HCT116 (cell line): Measurements from ENCODE around the gene TEAD1. TPM values are rescaled to one million over a fixed set of nuclear protein-coding genes. Genes with fewer than 3 reads are reported as not detected.

ENCODE experiments used
- ATAC-seq: fragments of 200-7000 bp; cut with Tn5 transposase; 2 replicates; pipeline ENCODE4 v1.9.1; 2020; ENCODE audit warnings: mild to moderate bottlenecking, moderate library complexity
- BruUV-seq: library from RNA; stranded (reverse); fragments of 400-500 nt; replicated peaks from 2 replicates; lab custom pipeline; 2021; lab: Mats Ljungman, UMichigan
- CTCF ChIA-PET: fragments of 300-600 bp; sonication (Branson Sonifier 250); formaldehyde crosslinking; loops from one replicate; lab custom pipeline; 2021; ENCODE audit warnings: antibody characterized with exemption; lab: Charles Lee
- POLR2A ChIA-PET: fragments of 300-600, 350-600 bp; sonication (Branson Sonifier 250); formaldehyde crosslinking; loops from one replicate; lab custom pipeline; 2021; ENCODE audit warnings: antibody characterized with exemption; lab: Charles Lee
- RAD21 ChIA-PET, 2 experiments: fragments of 300-600 bp; sonication (Branson Sonifier 250); formaldehyde crosslinking; loops; one replicate each; lab custom pipeline; 2023; ENCODE audit warnings: low total read pairs in 2 of 2; ENCODE audit not compliant: uncharacterized antibody in 2 of 2, unreplicated experiment in 2 of 2, low non-redundant PET in 1 of 2; lab: Charles Lee
- DNase-seq: peaks from one replicate; pipeline ENCODE4 v3.0.0-alpha.2; 2010; ENCODE audit warnings: low read depth, low spot score
- H2AFZ ChIP-seq: fragments of 200-600 bp; shearing (Covaris generic), sonication (generic); 2 replicates; pipeline ENCODE4 v1.6.1; 2017; ENCODE audit warnings: low read depth, mixed run types, mixed read lengths, antibody characterized with exemption, low read length; ENCODE audit not compliant: poor library complexity, severe bottlenecking
- H3K27ac ChIP-seq: 2 replicates; pipeline ENCODE4 v1.5.1; 2012; ENCODE audit warnings: low read depth, low read length
- H3K27me3 ChIP-seq: fragments of 200-600 bp; sonication (generic); 2 replicates; pipeline ENCODE4 v1.6.1; 2016; ENCODE audit warnings: mixed run types, low read length, mixed read lengths; ENCODE audit not compliant: insufficient read depth
- H3K36me3 ChIP-seq, 2 experiments: fragments of 200-500 bp in 1 of 2; fragments of 200-600 bp in 1 of 2; sonication (Bioruptor generic) in 1 of 2; sonication (generic) in 1 of 2; 2 replicates each; pipeline versions ENCODE4 v1.5.1 to v1.6.1; 2014 to 2016; ENCODE audit warnings: low read length in 2 of 2, inconsistent platforms in 1 of 2, mixed read lengths in 1 of 2, mixed run types in 1 of 2; ENCODE audit not compliant: insufficient read depth in 2 of 2, control insufficient read depth in 1 of 2
- H3K4me1 ChIP-seq, 2 experiments: fragments of 200-600 bp in 1 of 2; sonication (generic) in 1 of 2; 2 replicates each; pipeline versions ENCODE4 v1.5.1 to v1.6.1; 2012 to 2017; ENCODE audit warnings: low read length in 2 of 2, inconsistent platforms in 1 of 2, mild to moderate bottlenecking in 1 of 2, mixed read lengths in 1 of 2, mixed run types in 1 of 2, moderate library complexity in 1 of 2; ENCODE audit not compliant: insufficient read depth in 2 of 2, control insufficient read depth in 1 of 2
- H3K4me2 ChIP-seq: fragments of 200-600 bp; sonication (generic); 2 replicates; pipeline ENCODE4 v1.6.1; 2017; ENCODE audit warnings: mixed run types, low read length, mixed read lengths
- H3K4me3 ChIP-seq, 2 experiments: fragments of 200-600 bp in 1 of 2; sonication (generic) in 1 of 2; replicated peaks in 1 of 2; 2 replicates each; pipeline ENCODE4 v1.5.1; 2011 to 2016; ENCODE audit warnings: low read length in 2 of 2, control low read depth in 1 of 2, low read depth in 1 of 2, mild to moderate bottlenecking in 1 of 2, mixed read lengths in 1 of 2, mixed run types in 1 of 2
- H3K79me2 ChIP-seq: fragments of 200-600 bp; sonication (generic); 2 replicates; pipeline ENCODE4 v1.6.1; 2017; ENCODE audit warnings: mild to moderate bottlenecking, mixed run types, low read length, moderate library complexity, mixed read lengths; ENCODE audit not compliant: insufficient read depth
- H3K9ac ChIP-seq: fragments of 200-600 bp; sonication (generic); 2 replicates; pipeline ENCODE4 v1.6.1; 2016; ENCODE audit warnings: low read length, mixed read lengths
- H3K9me2 ChIP-seq: fragments of 200-600 bp; sonication (generic), shearing (Covaris generic); 2 replicates; pipeline ENCODE4 v1.6.1; 2017; ENCODE audit warnings: mixed run types, mild to moderate bottlenecking, moderate library complexity; ENCODE audit not compliant: insufficient read depth
- H3K9me3 ChIP-seq, 2 experiments: fragments of 200-500 bp in 1 of 2; fragments of 200-600 bp in 1 of 2; sonication (Bioruptor generic) in 1 of 2; sonication (generic) in 1 of 2; 2 replicates each; pipeline ENCODE4 v1.6.1; 2014 to 2017; ENCODE audit warnings: low read length in 2 of 2, mixed read lengths in 2 of 2, inconsistent platforms in 1 of 2, low read depth in 1 of 2, mild to moderate bottlenecking in 1 of 2, mixed run types in 1 of 2, moderate library complexity in 1 of 2; ENCODE audit not compliant: control insufficient read depth in 1 of 2, insufficient read depth in 1 of 2
- H4K20me1 ChIP-seq: fragments of 200-600 bp; sonication (generic), shearing (Covaris generic); 2 replicates; pipeline ENCODE4 v1.6.1; 2017; ENCODE audit warnings: mixed run types, mild to moderate bottlenecking, moderate library complexity; ENCODE audit not compliant: insufficient read depth
- CBX3 ChIP-seq: IDR thresholded peaks from 2 replicates; pipeline ENCODE4 v1.6.1; 2012; ENCODE audit warnings: low read depth
- CEBPB ChIP-seq: IDR thresholded peaks from 2 replicates; pipeline ENCODE4 v1.6.1; 2012; ENCODE audit warnings: low read depth
- EGR1 ChIP-seq: IDR thresholded peaks from 2 replicates; pipeline ENCODE4 v1.6.1; 2012; ENCODE audit warnings: low read depth
- EZH2phosphoT487 ChIP-seq: fragments of 200-600 bp; IDR thresholded peaks from 2 replicates; pipeline ENCODE4 v1.6.1; 2018; ENCODE audit warnings: antibody characterized with exemption, borderline replicate concordance
- FOSL1 ChIP-seq: IDR thresholded peaks from 2 replicates; pipeline ENCODE4 v1.6.1; 2012; ENCODE audit warnings: low read depth
- MAX ChIP-seq: IDR thresholded peaks from 2 replicates; pipeline ENCODE4 v1.6.1; 2012
- POLR2A ChIP-seq: IDR thresholded peaks from 2 replicates; pipeline ENCODE4 v1.7.0; 2011; ENCODE audit warnings: borderline replicate concordance; ENCODE audit not compliant: insufficient read depth, insufficient read length; ENCODE audit errors: extremely low read depth
- POLR2AphosphoS5 ChIP-seq: IDR thresholded peaks from 2 replicates; pipeline ENCODE4 v1.6.1; 2011; ENCODE audit warnings: mild to moderate bottlenecking, low read depth, low read length, moderate library complexity
- REST ChIP-seq: IDR thresholded peaks from 2 replicates; pipeline ENCODE4 v1.6.1; 2012; ENCODE audit warnings: low read depth
- SRF ChIP-seq: IDR thresholded peaks from 2 replicates; pipeline ENCODE4 v1.6.1; 2012; ENCODE audit warnings: low read depth
- TCF7L2 ChIP-seq: IDR thresholded peaks from 2 replicates; pipeline ENCODE4 v1.7.0; 2011; ENCODE audit warnings: borderline replicate concordance, inconsistent platforms; ENCODE audit not compliant: insufficient read depth, insufficient read length; ENCODE audit errors: extremely low read depth
- ZNF274 ChIP-seq: fragments of 200-500 bp; sonication (Bioruptor generic); IDR thresholded peaks from 2 replicates; pipeline ENCODE4 v1.6.1; 2014; ENCODE audit warnings: mild to moderate bottlenecking, low read depth, low read length, inconsistent platforms
- intact Hi-C: fragments of 100-400 bp; cut with micrococcal nuclease; formaldehyde crosslinking; loops from 2 replicates; pipeline ENCODE4 v1.10.0; 2022
- total RNA-seq: library from RNA; stranded (reverse); gene quantifications from one replicate; pipeline ENCODE4 v1.2.1, GENCODE V29; 2021; ENCODE audit not compliant: unreplicated experiment

The TEAD1 gene
- total RNA-seq, 1 experiment from 2014 or later = 103 TPM

GRCh38 chr11:12949453-12949852 lies 275.2 kb downstream of the TEAD1 start:
- Histone ChIP-seq H4K20me1 (no peaks in the 10 kb centered on the region), H3K27me3 (no peaks in the 10 kb centered on the region), H3K4me2 (no peak overlapping the region), H3K9me3 (no peaks in the 10 kb centered on the region), H3K36me3 (no peaks in the 10 kb centered on the region), H3K79me2 (no peaks in the 10 kb centered on the region), H3K9me2 (no peaks in the 10 kb centered on the region), H3K27ac (no peak overlapping the region), H3K4me1 (no peaks in the 10 kb centered on the region), H3K9ac (no peak overlapping the region), H2AFZ (no peak overlapping the region), H3K4me3 (no peak overlapping the region)
- ATAC-seq (no peak), DNase-seq (no peak)
- POLR2A ChIA-PET = no interaction called here
- RAD21 ChIA-PET = no interaction called here
- BruUV-seq = no TSS peak
- CTCF ChIA-PET = no interaction called here
- TF ChIP-seq POLR2AphosphoS5 (no peak), MAX (no peak), REST (no peak), TCF7L2 (no peak), FOSL1 (no peak), ZNF274 (no peak), SRF (no peak), POLR2A (no peak), CBX3 (no peak), CEBPB (no peak), EZH2phosphoT487 (no peak), EGR1 (no peak)
- intact Hi-C loops = no loop called here
